HEK293 (cell line): Measurements from ENCODE around the gene CNOT6L.

Source experiments
- CTCF ChIA-PET: fragments of 350-600 bp; formaldehyde crosslinking; extraction: SDS; loops from one replicate; lab custom pipeline; 2021; ENCODE audit warnings: antibody characterized with exemption; lab: Yijun Ruan, JAX
- POLR2A ChIA-PET: fragments of 300-600 bp; formaldehyde crosslinking; extraction: SDS; loops from one replicate; lab custom pipeline; 2020; ENCODE audit warnings: antibody characterized with exemption, inconsistent platforms; lab: Yijun Ruan, JAX
- H3K27ac ChIP-seq: fragments of 200-500 bp; sonication (Bioruptor generic); 2 replicates; pipeline ENCODE4 v1.5.1; 2014; ENCODE audit warnings: low read depth, low read length, control low read depth, inconsistent platforms; ENCODE audit errors: extremely low read depth
- H3K36me3 ChIP-seq, 2 experiments: fragments of 200-500 bp in 1 of 2; sonication (Bioruptor generic) in 1 of 2; 1 replicate in 1 of 2; 2 replicates in 1 of 2; pipeline ENCODE4 v1.5.1; 2014 to 2017; ENCODE audit warnings: inconsistent platforms in 2 of 2, low read length in 2 of 2; ENCODE audit not compliant: control insufficient read depth in 2 of 2, insufficient read depth in 1 of 2
- H3K4me1 ChIP-seq: fragments of 200-500 bp; sonication (Bioruptor generic); 2 replicates; pipeline ENCODE4 v1.5.1; 2014; ENCODE audit warnings: mild to moderate bottlenecking, low read length, inconsistent platforms; ENCODE audit not compliant: control insufficient read depth, insufficient read depth
- H3K4me3 ChIP-seq: 2 replicates; pipeline ENCODE4 v1.5.1; 2011; ENCODE audit warnings: low read depth, mild to moderate bottlenecking, control low read depth, low read length, moderate library complexity
- H3K9me3 ChIP-seq: fragments of 200-500 bp; sonication (Bioruptor generic); 2 replicates; pipeline ENCODE4 v1.5.1; 2014; ENCODE audit warnings: low read depth, low read length, inconsistent platforms; ENCODE audit not compliant: control insufficient read depth, insufficient read depth
- BCL11A ChIP-seq: fragments of 450-650 bp; formaldehyde crosslinking; IDR thresholded peaks from 2 replicates; pipeline ENCODE4 v1.5.1; 2016; ENCODE audit warnings: low read depth, missing biosample characterization, missing genetic modification characterization
- BCL11B ChIP-seq: fragments of 450-650 bp; formaldehyde crosslinking; IDR thresholded peaks from 2 replicates; pipeline ENCODE4 v1.5.1; 2016; ENCODE audit warnings: low read depth, missing biosample characterization, missing genetic modification characterization
- KLF9 ChIP-seq: fragments of 450-650 bp; formaldehyde crosslinking; IDR thresholded peaks from 2 replicates; pipeline ENCODE4 v1.5.1; 2016; ENCODE audit warnings: missing biosample characterization, missing genetic modification characterization, low read depth
- ZBTB1 ChIP-seq: fragments of 450-650 bp; formaldehyde crosslinking; IDR thresholded peaks from 2 replicates; pipeline ENCODE4 v1.5.1; 2016; ENCODE audit warnings: missing biosample characterization, missing genetic modification characterization
- ZBTB20 ChIP-seq: fragments of 450-650 bp; formaldehyde crosslinking; IDR thresholded peaks from 2 replicates; pipeline ENCODE4 v1.5.1; 2016; ENCODE audit warnings: missing biosample characterization, missing genetic modification characterization
- ZBTB21 ChIP-seq: fragments of 450-650 bp; formaldehyde crosslinking; IDR thresholded peaks from 2 replicates; pipeline ENCODE4 v1.5.1; 2017; ENCODE audit warnings: missing biosample characterization, missing genetic modification characterization
- ZFHX2 ChIP-seq: fragments of 450-650 bp; formaldehyde crosslinking; conservative IDR thresholded peaks from 2 replicates; pipeline ENCODE4 v1.5.1; 2016; ENCODE audit warnings: missing biosample characterization, missing genetic modification characterization
- ZFP3 ChIP-seq: fragments of 450-650 bp; formaldehyde crosslinking; IDR thresholded peaks from 2 replicates; pipeline ENCODE4 v1.5.1; 2016; ENCODE audit warnings: low read depth, missing biosample characterization, missing genetic modification characterization
- ZNF114 ChIP-seq: fragments of 450-650 bp; formaldehyde crosslinking; IDR thresholded peaks from 2 replicates; pipeline ENCODE4 v1.5.0; 2017; ENCODE audit warnings: missing biosample characterization, missing genetic modification characterization
- ZNF140 ChIP-seq: fragments of 450-650 bp; formaldehyde crosslinking; IDR thresholded peaks from 2 replicates; pipeline ENCODE4 v1.5.1; 2016; ENCODE audit warnings: missing biosample characterization, missing genetic modification characterization
- ZNF214 ChIP-seq: fragments of 450-650 bp; formaldehyde crosslinking; IDR thresholded peaks from 2 replicates; pipeline ENCODE4 v1.5.1; 2017; ENCODE audit warnings: missing biosample characterization, mild to moderate bottlenecking, missing genetic modification characterization, borderline replicate concordance
- ZNF24 ChIP-seq: fragments of 450-650 bp; formaldehyde crosslinking; IDR thresholded peaks from 2 replicates; pipeline ENCODE4 v1.5.1; 2016; ENCODE audit warnings: missing biosample characterization, missing genetic modification characterization
- ZNF426 ChIP-seq: fragments of 450-650 bp; formaldehyde crosslinking; IDR thresholded peaks from 2 replicates; pipeline ENCODE4 v1.5.1; 2017; ENCODE audit warnings: missing biosample characterization, missing genetic modification characterization, mild to moderate bottlenecking, inconsistent platforms, moderate library complexity
- ZNF521 ChIP-seq: fragments of 450-650 bp; formaldehyde crosslinking; IDR thresholded peaks from 2 replicates; pipeline ENCODE4 v1.5.1; 2017; ENCODE audit warnings: missing biosample characterization, mild to moderate bottlenecking, missing genetic modification characterization
- ZNF529 ChIP-seq: fragments of 450-650 bp; formaldehyde crosslinking; IDR thresholded peaks from 2 replicates; pipeline ENCODE4 v1.5.1; 2017; ENCODE audit warnings: missing genetic modification characterization, missing biosample characterization; ENCODE audit not compliant: insufficient replicate concordance
- ZNF558 ChIP-seq: fragments of 450-650 bp; formaldehyde crosslinking; IDR thresholded peaks from 2 replicates; pipeline ENCODE4 v1.5.1; 2016; ENCODE audit warnings: missing biosample characterization, missing genetic modification characterization
- ZNF629 ChIP-seq: fragments of 450-650 bp; formaldehyde crosslinking; IDR thresholded peaks from 2 replicates; pipeline ENCODE4 v1.5.1; 2017; ENCODE audit warnings: missing biosample characterization, missing genetic modification characterization
- ZNF658 ChIP-seq: fragments of 450-650 bp; formaldehyde crosslinking; IDR thresholded peaks from 2 replicates; pipeline ENCODE4; 2016; ENCODE audit warnings: missing biosample characterization, missing genetic modification characterization
- ZNF664 ChIP-seq: fragments of 450-650 bp; formaldehyde crosslinking; IDR thresholded peaks from 2 replicates; pipeline ENCODE4 v1.5.1; 2016; ENCODE audit warnings: missing biosample characterization, missing genetic modification characterization
- ZNF843 ChIP-seq: fragments of 450-650 bp; formaldehyde crosslinking; IDR thresholded peaks from 2 replicates; pipeline ENCODE4 v1.5.1; 2016; ENCODE audit warnings: missing biosample characterization, missing genetic modification characterization
- TF ChIP-seq, protein P1 (sequence below): fragments of 450-650 bp; formaldehyde crosslinking; IDR thresholded peaks from 2 replicates; pipeline ENCODE4 v1.5.1; 2016; ENCODE audit warnings: missing biosample characterization, missing genetic modification characterization, borderline replicate concordance
- TF ChIP-seq, protein P2 (sequence below): fragments of 450-650 bp; formaldehyde crosslinking; IDR thresholded peaks from 2 replicates; pipeline ENCODE4 v1.5.1; 2016; ENCODE audit warnings: missing biosample characterization, missing genetic modification characterization
- TF ChIP-seq, protein P3 (sequence below): fragments of 450-650 bp; IDR thresholded peaks from 2 replicates; pipeline ENCODE4 v1.5.1; 2018; ENCODE audit warnings: missing biosample characterization, mild to moderate bottlenecking, missing genetic modification characterization
- TF ChIP-seq, protein P4 (sequence below): fragments of 450-650 bp; formaldehyde crosslinking; IDR thresholded peaks from 2 replicates; pipeline ENCODE4 v1.5.1; 2016; ENCODE audit warnings: missing biosample characterization, missing genetic modification characterization

CNOT6L gene

DNA sequence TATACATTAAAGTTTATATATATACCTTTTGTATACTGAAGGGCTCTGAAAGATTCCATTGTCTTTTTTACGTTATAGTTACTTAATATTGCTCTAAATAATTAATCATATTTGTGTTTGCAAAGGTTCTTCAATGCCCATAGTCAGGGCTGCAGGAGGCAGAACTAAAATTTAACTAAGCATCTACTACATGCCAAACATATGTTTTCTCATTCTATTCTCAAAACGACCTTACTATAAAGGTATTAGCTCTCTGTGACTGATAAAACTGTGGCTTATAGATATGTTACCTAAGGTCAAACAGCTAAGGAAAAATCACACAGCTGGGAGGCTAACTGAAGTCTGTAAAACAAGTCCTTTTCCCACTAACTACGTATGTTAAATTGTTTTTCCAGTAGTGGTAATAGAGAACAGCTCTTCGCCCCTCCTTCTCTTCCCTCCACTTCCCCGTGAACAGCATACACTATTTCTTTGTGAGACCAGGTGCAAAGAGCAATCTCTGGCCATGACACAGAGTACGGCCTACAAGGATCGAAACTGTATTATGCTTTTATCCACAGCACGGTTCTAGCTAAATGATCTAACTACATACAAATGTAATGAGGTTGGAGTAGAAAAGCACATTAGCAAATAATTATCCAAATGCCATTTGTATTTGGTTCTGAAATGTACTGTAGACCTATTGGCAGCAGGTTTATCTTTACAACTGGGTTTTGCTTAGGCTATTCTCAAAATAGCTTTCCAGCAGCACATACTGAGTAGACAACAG is 1.7 kb downstream of the CNOT6L start:
- H3K4me1 ChIP-seq, result 0 out of 2 replicates have a peak, but pooled peaks cover 3% of the 10 kb centered on the region
- H3K9me3 ChIP-seq, result no peaks in the 10 kb centered on the region
- ChIA-PET CTCF (interaction anchor here (0.6 to 1.4 kb wide), 7 partner anchors 17 to 294 kb away, joined by 3 to 5 read pairs (median 3); no protein-coding TSS in a partner anchor), POLR2A (interaction anchor here (0.5 to 1.8 kb wide), 3 partner anchors 45 to 1122 kb away, joined by 3 to 11 read pairs (median 4); partner anchors contain the start of genes MRPL1 and PAQR3)
- TF ChIP-seq ZNF114 (tag by site-specific recombination) (no peak), ZNF529 (no peak), ZBTB20 (tag by site-specific recombination) (peak; percentile 20; the same call in 1 of the 2 replicates), ZNF24 (tag by site-specific recombination) (no peak), ZNF664 (tag by site-specific recombination) (peak; percentile 94)
- TF ChIP-seq, protein P1, sequence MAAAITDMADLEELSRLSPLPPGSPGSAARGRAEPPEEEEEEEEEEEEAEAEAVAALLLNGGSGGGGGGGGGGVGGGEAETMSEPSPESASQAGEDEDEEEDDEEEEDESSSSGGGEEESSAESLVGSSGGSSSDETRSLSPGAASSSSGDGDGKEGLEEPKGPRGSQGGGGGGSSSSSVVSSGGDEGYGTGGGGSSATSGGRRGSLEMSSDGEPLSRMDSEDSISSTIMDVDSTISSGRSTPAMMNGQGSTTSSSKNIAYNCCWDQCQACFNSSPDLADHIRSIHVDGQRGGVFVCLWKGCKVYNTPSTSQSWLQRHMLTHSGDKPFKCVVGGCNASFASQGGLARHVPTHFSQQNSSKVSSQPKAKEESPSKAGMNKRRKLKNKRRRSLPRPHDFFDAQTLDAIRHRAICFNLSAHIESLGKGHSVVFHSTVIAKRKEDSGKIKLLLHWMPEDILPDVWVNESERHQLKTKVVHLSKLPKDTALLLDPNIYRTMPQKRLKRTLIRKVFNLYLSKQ, result no peak
- H3K36me3 ChIP-seq, result no peaks in the 10 kb centered on the region
- H3K4me3 ChIP-seq, result peak overlapping the region; percentile 80
- H3K27ac ChIP-seq, result peak overlapping the region; percentile 92; the same call in 1 of the 2 replicates

DNA sequence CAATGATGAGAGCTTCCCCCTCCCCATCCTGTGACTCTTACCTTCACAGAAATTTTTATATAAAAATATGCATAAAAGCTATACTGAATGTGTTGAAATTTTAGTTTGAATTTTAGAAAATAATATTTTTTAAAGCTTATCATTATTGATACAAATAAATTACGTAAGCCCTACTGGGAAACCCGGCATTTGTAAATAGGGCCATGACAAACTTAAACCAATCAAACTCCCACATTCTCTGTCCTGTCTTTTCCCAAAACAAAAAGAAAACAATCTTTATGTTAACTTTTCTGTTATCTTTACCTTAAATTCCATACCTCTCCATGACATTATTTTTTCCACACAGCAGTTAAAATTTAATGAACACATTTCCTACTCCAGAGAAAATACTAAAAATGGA is 2.6 kb downstream of the CNOT6L start:
- H3K36me3 ChIP-seq, result no peaks in the 10 kb centered on the region
- H3K9me3 ChIP-seq, result no peaks in the 10 kb centered on the region
- no peak overlapping the region for H3K27ac ChIP-seq
- CTCF ChIA-PET, result interaction anchor here (1.1 to 1.4 kb wide), 2 partner anchors 20 to 37 kb away, joined by 3 to 4 read pairs; no protein-coding TSS in a partner anchor
- 0 out of 2 replicates have a peak, but pooled peaks cover 3% of the 10 kb centered on the region for H3K4me1 ChIP-seq
- POLR2A ChIA-PET, result no interaction called here
- no peak overlapping the region for H3K4me3 ChIP-seq
- no peak for TF ChIP-seq ZBTB1 (tag by site-specific recombination)
- TF ChIP-seq ZNF629 (tag by site-specific recombination), result no peak
- no peak for TF ChIP-seq BCL11A (tag by site-specific recombination)
- no peak for TF ChIP-seq ZBTB21 (tag by site-specific recombination)
- TF ChIP-seq, protein P2, sequence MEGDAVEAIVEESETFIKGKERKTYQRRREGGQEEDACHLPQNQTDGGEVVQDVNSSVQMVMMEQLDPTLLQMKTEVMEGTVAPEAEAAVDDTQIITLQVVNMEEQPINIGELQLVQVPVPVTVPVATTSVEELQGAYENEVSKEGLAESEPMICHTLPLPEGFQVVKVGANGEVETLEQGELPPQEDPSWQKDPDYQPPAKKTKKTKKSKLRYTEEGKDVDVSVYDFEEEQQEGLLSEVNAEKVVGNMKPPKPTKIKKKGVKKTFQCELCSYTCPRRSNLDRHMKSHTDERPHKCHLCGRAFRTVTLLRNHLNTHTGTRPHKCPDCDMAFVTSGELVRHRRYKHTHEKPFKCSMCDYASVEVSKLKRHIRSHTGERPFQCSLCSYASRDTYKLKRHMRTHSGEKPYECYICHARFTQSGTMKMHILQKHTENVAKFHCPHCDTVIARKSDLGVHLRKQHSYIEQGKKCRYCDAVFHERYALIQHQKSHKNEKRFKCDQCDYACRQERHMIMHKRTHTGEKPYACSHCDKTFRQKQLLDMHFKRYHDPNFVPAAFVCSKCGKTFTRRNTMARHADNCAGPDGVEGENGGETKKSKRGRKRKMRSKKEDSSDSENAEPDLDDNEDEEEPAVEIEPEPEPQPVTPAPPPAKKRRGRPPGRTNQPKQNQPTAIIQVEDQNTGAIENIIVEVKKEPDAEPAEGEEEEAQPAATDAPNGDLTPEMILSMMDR (tag by site-specific recombination), result no peak
- TF ChIP-seq ZFHX2 (tag by site-specific recombination), result no peak
- TF ChIP-seq, protein P3, sequence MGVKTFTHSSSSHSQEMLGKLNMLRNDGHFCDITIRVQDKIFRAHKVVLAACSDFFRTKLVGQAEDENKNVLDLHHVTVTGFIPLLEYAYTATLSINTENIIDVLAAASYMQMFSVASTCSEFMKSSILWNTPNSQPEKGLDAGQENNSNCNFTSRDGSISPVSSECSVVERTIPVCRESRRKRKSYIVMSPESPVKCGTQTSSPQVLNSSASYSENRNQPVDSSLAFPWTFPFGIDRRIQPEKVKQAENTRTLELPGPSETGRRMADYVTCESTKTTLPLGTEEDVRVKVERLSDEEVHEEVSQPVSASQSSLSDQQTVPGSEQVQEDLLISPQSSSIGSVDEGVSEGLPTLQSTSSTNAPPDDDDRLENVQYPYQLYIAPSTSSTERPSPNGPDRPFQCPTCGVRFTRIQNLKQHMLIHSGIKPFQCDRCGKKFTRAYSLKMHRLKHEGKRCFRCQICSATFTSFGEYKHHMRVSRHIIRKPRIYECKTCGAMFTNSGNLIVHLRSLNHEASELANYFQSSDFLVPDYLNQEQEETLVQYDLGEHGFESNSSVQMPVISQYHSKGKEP, result no peak
- TF ChIP-seq KLF9 (tag by site-specific recombination), result no peak
- TF ChIP-seq ZNF658 (tag by site-specific recombination), result no peak
- TF ChIP-seq, protein P4, sequence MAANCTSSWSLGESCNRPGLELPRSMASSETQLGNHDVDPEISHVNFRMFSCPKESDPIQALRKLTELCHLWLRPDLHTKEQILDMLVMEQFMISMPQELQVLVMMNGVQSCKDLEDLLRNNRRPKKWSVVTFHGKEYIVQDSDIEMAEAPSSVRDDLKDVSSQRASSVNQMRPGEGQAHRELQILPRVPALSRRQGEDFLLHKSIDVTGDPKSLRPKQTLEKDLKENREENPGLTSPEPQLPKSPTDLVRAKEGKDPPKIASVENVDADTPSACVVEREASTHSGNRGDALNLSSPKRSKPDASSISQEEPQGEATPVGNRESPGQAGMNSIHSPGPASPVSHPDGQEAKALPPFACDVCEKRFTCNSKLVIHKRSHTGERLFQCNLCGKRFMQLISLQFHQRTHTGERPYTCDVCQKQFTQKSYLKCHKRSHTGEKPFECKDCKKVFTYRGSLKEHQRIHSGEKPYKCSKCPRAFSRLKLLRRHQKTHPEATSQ (tag by site-specific recombination), result no peak
- TF ChIP-seq ZNF843 (tag by site-specific recombination), result no peak
- TF ChIP-seq ZNF214, result no peak
- no peak for TF ChIP-seq ZNF558
- TF ChIP-seq ZNF521, result no peak
- no peak for TF ChIP-seq ZFP3
- TF ChIP-seq ZNF114 (tag by site-specific recombination), result no peak
- no peak for TF ChIP-seq BCL11B
- no peak for TF ChIP-seq ZNF426 (tag by site-specific recombination)
- no peak for TF ChIP-seq ZNF140 (tag by site-specific recombination)
